ENCODE results near the gene CDADC1.

GRCh38 chr13:49251326-49251725 is 3.6 kb downstream of the CDADC1 start:
- TF ChIP-seq, protein P1, sequence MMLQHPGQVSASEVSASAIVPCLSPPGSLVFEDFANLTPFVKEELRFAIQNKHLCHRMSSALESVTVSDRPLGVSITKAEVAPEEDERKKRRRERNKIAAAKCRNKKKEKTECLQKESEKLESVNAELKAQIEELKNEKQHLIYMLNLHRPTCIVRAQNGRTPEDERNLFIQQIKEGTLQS (IDR thresholded peaks at IDR 0.05): no peak
- TF ChIP-seq, protein P2, sequence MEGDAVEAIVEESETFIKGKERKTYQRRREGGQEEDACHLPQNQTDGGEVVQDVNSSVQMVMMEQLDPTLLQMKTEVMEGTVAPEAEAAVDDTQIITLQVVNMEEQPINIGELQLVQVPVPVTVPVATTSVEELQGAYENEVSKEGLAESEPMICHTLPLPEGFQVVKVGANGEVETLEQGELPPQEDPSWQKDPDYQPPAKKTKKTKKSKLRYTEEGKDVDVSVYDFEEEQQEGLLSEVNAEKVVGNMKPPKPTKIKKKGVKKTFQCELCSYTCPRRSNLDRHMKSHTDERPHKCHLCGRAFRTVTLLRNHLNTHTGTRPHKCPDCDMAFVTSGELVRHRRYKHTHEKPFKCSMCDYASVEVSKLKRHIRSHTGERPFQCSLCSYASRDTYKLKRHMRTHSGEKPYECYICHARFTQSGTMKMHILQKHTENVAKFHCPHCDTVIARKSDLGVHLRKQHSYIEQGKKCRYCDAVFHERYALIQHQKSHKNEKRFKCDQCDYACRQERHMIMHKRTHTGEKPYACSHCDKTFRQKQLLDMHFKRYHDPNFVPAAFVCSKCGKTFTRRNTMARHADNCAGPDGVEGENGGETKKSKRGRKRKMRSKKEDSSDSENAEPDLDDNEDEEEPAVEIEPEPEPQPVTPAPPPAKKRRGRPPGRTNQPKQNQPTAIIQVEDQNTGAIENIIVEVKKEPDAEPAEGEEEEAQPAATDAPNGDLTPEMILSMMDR (IDR thresholded peaks at IDR 0.05; ENCODE audit: low read depth, low read length, missing input control): no peak
- TF ChIP-seq HNF4G (IDR thresholded peaks at IDR 0.05): no peak
- no peak for TF ChIP-seq YY1 (IDR thresholded peaks at IDR 0.05)
- no peak for TF ChIP-seq ZBTB33 (IDR thresholded peaks at IDR 0.05)
- TF ChIP-seq TAF1 (conservative IDR thresholded peaks at IDR 0.05): no peak
